Astrocyte of the cerebellum (primary cell): Measurements from ENCODE around the gene SLC16A6.

ENCODE experiments used
- DNase-seq: peaks from one replicate; pipeline ENCODE4 v3.0.0-alpha.2; 2011; ENCODE audit warnings: low read depth
- H3K4me3 ChIP-seq: 2 replicates; pipeline ENCODE4 v1.5.1; 2011; ENCODE audit warnings: mild to moderate bottlenecking, low read depth, low read length, moderate library complexity
- CTCF ChIP-seq: IDR thresholded peaks from 2 replicates; pipeline ENCODE4 v1.5.1; 2012; ENCODE audit warnings: low read length, low read depth, moderate library complexity, mild to moderate bottlenecking; ENCODE audit errors: missing control alignments
- in situ Hi-C: cut with HindIII; loops from 2 replicates; pipeline ENCODE4 v1.10.0; 2017; ENCODE audit warnings: low sequenced_read_pairs

The SLC16A6 gene

DNA sequence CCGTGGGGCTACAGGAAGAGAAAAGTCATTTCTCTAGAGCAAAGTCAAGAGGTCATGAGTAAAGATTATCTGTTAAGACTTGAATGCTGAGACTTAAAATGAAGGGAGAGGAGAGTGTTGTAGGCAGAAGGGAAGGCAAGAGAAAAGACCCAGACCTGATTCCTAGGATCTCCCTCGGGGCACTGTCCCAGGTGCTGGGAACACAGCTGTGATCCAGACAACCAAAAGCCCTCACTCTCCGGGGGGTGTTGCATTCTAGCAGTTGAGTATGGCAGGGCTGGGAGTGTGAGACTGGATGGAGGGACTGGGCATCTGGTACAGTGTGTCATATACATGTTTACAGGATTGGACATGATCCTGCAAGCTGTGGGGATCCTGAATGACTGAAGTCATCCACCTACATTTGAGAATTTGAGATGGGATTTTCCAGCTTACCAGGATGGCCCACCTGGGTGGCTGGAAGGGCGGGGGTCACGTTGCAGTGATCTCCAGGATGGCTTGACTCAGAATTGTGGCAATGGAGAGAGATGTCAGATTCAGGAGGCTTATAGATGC is 29.5 kb upstream of the SLC16A6 start:
- DNase-seq, result no peak
- TF ChIP-seq CTCF, result no peak
- in situ Hi-C loops, result no loop called here
- no peak overlapping the region for H3K4me3 ChIP-seq

DNA sequence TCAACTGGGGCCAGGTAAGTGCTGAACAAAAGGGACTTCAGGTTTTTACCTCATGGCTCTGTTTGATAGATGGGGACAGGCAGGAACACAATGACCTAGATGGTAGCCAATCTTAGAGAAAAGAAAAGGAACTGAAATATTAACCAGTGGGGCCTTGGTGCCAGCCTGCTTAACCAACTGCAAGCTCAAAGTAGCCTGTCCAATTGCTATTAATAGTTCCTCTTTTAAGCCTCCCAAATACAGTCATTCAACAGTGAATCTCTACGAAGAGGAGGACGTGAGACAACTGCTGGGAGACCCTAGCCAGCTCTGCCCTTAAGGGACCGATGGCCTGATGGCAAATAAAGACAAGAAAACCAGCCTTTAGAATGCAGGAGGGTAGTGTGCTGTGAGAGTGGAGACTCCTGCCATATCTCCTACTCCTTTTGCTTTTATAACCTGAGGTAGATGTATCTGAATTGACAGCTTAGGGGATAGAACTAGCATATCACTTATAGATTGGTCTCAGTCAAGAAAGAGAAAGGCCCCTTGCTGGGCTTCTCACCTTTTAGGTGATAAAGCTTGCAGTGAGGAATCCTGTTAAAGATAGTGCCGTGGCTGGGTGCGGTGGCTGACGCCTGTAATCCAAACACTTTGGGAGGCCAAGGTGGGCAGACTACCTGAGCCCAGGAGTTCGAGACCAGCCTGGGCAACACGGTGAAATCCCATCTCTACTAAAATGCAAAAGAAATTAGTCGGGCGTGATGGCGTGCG is 28.7 kb upstream of the SLC16A6 start:
- DNase-seq, result no peak
- in situ Hi-C loops, result no loop called here
- no peak overlapping the region for H3K4me3 ChIP-seq
- TF ChIP-seq CTCF, result no peak

DNA sequence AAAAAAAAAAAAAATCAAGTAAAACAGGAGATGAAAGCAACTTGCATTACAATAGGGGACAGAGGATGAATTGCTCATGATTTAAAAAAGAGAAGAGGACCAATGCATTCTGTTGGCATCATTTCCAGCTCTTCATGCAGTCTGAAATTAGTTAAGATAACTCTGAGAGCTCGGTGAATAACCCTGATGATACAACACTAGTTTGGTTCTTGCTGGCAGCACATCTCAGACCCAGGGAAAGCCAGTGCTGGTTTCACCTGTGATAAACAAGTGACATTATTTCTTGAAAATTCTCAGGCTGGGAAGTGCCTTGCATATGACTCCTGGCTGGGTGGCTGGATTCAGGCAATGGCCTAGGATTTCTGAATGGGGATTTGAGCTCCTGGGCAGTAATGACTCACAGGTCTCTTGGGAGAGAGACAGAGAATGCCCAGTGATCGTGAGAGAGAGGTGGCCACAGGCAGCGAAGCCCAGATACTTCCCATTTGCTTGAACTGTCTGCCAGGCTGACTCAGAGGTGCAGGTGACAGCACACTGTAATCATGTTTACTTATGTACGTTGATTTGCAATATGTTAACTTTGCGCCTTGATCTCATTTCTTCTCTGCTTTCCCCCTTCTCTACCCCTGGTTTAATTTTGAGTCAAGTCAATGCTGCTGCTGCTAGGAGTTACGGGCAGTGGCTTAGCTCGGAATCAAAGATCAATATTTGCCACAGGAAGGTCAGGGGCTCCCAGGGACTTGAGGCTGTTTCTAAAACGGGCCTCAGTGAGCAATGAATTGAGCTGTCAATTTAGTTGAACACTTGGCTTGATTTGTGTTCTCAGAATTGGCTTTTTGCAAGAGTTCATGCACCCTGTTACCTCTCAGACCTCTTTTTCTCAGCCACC is 27.4 kb upstream of the SLC16A6 start:
- DNase-seq, result peak; percentile 23
- in situ Hi-C loops, result no loop called here
- no peak for TF ChIP-seq CTCF
- H3K4me3 ChIP-seq, result no peak overlapping the region

- in situ Hi-C loops, result no loop called here
- DNase-seq, result no peak
Observed at GRCh38 chr17:68317458-68317857, 26.5 kb upstream of the SLC16A6 start.

DNA sequence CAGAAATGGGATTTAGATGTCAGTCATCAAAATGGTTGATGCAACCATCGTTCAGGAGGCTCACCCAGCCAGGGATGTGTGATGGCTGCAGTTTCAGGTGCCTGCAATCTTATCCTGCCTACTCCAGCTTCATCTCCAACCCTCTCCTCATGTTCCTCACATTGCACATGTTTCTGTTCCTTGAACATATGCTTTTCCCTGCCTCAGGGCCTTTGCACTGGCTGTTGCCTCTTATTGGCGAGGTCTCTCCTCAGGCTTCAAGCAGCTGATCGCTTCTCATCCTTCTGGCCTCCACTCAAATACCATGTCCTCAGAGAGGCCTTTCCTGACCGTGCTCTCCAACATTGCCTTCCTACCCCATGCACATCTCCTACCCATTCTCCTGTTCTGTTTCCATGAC is 25.0 kb upstream of the SLC16A6 start:
- TF ChIP-seq CTCF, result no peak
- no peak for DNase-seq
- in situ Hi-C loops, result no loop called here
- no peak overlapping the region for H3K4me3 ChIP-seq

More at GRCh38 chr17:68317458-68317857, 26.5 kb upstream of the SLC16A6 start:
- no peak overlapping the region for H3K4me3 ChIP-seq
- TF ChIP-seq CTCF, result no peak

DNA sequence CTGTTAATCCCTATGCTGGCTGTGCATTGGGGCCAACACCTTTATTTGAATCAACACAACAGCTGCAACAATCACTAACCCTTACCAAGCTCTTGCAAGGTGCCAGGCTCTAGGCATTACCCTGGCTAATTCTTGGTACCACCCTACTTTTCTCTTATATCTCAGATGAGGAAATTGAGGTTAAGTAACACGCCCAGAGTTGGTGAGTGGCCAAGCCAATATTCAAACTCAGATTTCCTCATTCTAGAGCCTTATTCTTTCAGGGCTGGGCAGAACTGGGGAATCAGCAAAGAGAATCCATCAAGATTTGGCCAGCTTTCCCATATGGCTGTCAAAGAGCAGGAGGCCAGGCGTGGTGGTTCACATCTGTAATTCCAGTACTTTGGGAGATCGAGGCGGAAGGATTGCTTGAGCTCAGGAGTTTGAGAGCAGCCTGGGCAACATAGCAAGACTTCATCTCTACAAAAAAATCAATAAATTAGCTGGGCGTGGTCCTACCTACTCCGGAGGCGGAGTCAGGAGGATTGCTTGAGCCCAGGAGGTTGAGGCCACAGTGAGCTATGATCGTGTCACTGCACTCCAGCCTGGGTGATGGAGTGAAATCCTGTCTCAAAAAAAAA is 24.1 kb upstream of the SLC16A6 start:
- in situ Hi-C loops, result no loop called here

More for the DNA sequence above, 24.1 kb upstream of the SLC16A6 start:
- no peak for DNase-seq
- no peak for TF ChIP-seq CTCF
- H3K4me3 ChIP-seq, result no peak overlapping the region
